Glomerular visceral epithelial cell (primary cell): ENCODE measurements around the gene ARID5B.
"Not testable (repeated sequence)": the region's sequence is repeated elsewhere in the genome, so short reads cannot be mapped to it uniquely, and the experiment has no call there.

ENCODE experiments used
- DNase-seq: peaks from one replicate; pipeline ENCODE4 v3.0.0-alpha.2; 2016; ENCODE audit errors: extremely low spot score

Gene ARID5B

DNA sequence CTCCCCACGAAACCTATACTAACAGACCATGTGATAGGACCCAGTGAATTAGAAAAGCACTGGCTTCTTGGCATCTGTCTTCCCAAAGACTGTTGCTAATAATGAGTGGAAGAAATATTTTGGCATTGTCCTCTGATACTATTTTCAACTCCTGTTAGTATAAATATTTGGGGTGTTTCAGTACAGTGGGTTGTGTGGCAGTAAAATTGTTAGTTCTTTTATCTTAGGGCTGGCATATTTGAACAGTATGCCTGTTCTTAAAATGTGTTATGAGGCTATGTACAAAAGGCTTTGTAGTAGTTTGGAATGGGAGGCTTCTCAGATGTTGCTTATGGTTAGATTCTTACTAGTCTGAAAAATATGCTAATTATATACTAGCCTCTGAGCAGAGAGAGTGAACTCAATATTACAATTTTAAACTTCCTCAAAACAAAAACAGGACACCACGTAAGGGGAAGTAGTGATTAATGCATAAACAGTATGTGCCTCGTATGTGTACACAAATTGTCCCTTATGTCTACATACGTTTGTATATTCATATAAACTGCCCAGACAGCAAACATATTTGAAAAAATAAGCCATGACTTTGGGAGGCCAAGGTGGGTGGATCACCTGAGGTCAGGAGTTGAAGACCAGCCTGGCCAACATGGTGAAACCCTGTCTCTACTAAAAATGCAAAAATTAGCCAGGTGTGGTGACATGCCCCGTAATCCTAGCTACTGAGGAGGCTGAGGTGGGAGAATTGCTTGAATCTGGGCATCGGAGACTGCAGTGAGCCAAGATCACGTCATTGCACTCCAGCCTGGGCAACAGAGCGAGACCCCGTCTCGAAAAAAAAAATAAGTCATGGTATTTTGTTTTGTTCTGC, 115.4 kb downstream of the ARID5B start:
- DNase-seq, result no peak

DNA sequence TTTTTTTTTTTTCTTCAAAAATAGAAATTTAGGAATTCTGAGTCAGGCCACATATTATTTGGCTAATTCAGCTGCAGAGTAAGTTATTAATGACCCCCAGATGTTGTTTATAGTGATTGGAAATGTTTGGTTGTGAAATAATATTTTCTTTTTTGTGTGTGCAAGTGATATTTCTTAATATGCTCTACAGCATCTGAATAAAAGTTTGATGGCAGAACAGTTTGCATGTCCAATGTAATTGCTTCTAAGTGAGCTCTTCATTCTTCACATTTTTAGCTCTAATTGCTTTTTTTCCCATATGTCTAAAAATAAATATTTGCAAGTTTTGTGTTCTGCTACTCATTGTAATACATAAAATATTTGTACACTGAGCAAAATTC, 116.0 kb downstream of the ARID5B start:
- DNase-seq, result no peak

DNA sequence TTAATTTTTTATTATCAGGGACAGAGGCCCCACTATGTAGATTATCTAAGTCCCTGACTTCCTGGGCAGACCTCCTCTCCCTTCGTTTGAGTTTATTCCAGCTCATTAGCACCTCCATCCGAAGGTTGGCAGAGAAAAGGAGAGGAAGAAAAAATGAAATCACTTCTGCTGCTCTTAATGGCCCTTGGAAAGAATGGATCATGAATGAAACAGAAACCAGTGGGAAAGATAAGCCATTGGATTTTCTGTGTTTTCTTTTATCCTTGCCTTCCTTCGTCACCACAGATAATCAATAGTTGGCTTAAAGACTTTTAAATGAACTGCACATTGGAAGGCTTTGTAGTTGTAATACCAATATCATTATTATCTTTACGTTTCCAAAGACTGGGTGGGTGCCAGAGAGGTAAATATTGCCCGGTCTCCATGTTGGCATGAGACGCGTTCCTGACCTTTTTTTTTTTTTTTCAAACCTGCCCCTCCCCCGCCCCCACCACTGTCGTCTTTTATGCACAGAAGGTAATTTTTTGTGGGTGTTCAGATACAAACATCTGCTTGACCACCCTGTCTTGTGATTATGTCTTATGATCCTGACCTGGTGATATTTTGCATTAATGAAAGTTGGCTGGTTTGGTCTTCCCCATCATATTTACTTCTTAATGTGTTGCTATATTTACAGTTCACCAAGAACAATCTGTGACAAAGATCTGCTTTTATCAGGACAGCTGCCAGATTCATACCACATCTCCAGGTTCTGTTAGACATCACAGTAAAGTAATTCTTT, 116.8 kb downstream of the ARID5B start:
- DNase-seq, result no peak

DNA sequence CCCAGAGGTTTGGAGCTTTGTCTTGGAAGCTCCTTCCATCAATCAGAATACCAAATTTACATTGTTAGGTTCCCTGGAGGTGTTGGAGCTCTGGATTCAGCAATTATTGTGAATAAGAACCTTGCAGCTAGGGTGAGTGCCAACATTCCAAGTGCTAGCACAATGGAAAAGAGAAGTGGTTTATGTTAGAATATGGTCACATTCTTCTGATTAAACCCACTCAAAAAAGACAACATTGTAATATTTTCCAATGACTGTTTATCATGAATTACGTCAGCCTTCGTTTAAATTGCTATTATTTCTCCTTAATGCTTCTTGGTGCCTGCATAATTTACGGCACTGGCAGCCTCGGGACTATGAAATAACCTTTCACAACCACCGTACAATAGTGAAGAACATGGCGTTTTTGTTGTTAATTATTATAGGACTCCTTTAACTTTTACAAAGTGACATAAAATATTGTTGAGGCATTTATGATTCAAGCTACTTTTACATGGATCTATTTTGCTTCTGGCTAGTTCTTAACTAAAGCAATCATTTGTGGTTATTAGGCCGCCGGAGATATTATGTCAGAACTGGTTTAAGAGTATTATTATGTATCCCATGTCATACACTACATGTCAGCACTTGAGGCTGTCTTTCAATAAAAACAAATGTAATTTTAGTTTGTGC, 117.7 kb downstream of the ARID5B start:
- no peak for DNase-seq

DNA sequence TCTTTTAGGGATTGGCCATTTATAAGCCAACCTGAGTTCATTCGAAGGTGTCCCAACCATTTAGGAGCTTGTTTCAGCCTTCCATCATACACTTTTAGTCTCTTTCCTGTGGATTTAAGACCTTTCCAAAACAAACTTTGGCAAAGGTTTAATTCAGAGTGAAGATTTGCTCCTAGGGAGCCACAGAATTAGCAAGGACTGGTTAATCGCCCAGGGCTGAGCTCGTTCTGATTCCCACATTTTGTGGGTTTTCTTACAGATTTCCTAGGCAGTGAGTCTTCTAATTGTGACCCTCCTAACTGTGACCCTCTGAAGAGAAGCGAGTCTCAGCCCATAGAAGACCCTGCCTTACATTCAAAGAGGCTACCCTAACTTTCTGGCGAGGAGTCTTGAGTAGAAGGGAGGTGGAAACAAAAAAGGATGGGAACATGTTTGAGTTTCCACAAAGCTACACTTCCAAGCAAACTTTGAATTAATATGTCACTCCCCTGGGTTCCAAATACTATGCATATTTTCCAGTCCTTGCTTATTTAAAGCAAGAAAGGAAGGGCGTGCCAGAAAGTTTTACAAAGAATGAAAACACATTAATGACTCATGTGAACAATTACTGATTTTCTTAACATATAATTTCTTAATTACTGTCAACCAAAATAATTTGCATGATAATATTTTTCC, 118.3 kb downstream of the ARID5B start:
- no peak for DNase-seq

DNA sequence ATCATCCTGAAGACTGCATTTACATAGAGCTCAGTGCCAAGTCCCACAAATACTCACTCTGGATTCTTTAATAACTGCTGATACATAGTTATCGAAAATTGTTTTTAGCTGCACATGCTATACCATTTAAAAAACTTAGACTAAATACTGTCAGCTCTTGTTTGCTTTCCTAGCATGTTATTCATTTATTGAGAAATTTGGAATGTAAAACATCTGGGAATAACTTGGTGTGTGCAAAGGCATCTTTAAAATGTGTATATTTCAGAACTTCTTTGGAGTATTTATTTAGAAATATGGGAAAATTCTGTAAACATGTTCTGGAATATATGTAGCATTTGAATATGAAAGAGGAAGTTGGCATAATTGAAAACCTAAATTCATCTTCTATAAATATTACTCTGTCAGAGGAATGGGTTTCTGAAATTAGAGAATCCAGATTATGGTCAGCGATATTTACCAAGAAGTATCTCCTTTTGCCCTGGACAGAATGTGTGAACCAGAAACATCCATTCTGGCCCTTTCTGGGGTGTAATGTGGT, 119.7 kb downstream of the ARID5B start:
- DNase-seq, result no peak

DNA sequence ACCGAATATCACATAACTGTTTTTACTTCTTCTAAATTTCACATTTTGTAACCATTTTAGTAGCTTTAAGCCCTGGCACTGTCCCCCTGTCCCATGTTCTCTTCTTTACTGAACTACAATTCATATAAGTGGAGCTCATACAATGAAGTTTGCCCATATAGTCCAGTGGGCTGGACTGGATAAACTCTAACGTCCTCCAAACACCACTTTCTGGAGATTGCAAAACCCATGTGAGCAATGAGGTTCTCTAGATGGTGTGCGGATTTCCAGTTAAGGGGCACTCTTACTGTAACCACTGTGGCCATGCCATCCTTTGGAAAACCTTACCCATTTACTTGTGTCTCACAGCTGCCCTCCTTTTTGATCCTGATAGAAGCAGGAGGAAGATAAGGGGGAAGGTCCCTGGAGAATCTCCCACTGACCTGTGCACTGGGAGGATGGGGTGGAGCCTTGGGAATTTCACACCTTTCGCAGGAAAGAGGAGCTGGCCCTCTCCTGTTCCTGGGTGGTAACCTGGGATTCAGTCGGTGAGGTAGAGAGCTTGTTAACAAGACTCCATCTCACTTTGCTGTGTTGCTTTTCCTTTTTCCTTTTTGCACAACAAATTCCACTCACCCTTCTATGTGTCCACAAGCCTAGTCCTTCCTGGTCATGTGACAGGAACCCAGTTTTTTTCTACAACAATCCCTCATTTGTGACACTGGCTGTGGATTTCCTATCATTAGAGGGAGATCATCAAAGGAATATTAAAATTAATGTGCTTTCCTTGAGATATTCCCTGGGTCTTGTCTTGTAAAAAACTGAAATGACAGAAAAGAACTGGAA, 120.7 kb downstream of the ARID5B start:
- DNase-seq, result no peak

DNA sequence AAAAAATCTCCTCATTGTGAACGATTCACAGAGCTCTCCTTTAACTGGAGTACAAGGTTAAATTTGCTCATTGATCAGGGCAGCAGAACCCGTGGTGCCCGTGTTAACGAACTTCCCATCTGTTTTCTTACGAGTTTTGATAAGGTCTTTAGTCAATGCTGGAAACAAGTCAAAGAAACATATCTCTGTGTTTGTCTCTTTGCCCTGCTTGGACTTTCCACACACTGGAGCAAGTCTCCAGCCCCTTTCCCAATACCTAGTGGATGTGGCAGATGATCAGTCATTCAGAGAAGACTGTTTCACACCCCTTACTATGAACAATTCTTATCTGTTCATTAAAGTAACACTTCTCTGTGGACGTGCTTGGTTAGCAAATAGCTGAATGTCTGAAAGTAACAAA, 121.3 kb downstream of the ARID5B start:
- no peak for DNase-seq

DNA sequence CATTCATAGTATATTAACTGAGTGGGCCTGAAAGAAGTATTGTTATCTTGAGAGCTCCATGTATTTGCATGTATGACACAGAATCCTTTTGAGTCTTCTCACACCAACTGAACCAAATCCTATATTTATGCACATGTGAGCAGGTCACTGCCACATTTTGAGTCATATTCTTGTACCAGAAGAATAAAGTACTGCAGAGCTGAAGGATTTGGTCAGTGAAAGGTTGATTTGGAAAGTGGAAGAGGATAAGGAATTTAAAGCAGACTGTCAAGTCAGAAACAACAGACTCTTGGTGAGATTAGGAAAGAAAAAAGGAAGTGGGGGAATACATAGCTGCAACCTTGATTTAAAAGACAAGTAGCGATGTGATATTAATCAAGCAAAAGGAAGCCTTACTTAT, 121.8 kb downstream of the ARID5B start:
- DNase-seq, result no peak

DNA sequence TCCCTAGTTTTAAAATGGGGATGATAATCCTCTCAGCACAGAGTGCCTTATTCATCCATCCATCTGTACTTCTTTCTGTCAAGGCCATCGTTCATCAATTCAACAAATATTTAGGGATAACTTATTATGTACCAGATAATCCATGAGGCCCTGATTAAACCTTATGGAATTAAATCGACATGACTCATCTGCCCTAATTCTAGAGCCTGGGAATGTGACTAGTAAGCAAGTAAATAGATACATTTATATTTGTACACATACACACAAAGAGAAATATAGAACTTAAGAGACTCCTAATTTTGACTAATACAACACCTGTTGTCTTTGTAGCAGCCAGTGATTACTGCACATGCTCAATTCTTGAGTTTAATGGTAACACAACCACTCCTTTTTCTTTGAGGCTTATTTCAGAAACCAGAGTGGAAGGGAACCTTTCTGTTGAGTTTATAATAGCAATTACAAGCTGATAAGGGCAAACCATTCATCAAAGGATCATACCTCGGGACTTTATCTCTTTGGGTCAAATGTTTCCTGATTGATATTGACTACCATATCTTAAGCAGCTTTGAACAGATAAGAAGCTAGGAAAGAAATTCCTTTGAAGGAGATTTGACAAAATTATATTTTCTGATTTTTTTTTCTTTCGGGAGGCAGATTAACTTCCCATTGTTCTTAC, 122.7 kb downstream of the ARID5B start:
- DNase-seq, result no peak

DNA sequence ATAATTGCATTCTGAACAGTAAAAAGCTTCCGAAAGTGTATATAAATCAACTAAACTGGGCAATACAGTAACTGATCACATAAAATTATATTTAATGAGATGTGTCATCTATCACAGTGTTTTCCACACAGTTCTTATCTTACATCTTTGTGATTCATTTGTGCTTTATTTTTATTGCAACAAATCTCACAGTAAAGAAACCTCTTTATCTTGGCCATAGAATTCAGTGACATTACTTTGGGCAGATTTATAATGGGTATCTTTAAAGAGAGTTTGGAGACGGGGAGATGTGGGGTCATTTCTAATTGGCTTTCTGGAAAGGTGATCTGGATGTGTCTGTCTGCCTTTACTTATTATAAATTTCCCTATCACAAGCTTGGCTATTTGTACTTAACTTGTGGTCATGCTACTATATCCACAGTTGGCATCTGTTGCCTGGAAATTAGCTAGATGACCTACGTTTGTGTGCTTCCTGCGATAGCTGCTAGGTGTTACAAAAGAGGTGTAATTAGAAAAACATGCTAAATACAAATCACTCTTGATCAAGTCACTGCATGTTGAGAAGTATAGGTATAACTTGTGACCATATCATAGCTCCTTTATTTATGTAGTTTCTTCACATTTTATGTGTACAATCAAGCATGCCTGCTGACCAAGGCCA, 123.8 kb downstream of the ARID5B start:
- DNase-seq, result no peak

DNA sequence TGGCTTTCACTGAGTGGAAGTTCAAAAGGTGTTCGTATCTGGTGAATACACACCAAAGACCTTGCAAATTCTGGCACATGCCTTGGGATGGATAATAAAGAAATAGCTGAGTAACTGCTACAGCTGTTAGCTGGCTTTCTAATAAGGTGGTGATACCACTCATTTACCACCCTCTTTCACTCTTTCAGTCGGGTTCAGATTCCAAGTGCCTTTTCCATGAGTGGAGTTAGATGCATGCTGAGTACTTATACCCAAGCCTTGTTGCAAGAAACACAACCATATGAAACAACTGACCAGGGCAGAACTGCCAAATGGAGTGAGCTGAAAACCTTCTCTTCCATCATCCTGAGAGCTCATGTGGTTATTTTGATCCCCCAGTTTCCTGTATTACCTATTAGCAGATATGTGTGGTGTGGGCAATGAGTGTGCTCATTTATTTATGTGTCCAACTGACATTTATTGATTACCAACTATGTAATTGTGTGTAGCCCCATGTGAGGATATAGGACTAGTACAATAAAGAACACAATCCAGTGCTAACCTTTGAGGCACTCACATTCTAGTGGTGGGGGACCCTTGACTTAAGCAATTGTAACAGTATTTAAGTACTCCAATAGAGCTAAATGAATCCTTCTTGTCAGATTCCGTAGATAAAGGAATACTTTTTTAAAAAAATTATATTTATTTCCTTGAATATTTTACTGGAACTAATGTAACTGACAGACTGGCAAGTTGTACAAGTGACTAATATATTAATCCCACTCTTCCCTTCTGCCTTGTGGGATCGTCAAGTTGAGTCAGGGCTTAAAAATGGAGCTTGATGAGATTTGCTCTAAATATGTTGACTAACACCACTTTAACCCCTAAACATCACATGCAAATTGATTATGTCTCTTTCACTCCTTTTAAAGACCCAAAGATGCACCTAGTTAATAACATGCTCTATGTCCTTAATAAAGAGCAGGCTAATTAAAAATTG, 124.7 kb downstream of the ARID5B start:
- no peak for DNase-seq

DNA sequence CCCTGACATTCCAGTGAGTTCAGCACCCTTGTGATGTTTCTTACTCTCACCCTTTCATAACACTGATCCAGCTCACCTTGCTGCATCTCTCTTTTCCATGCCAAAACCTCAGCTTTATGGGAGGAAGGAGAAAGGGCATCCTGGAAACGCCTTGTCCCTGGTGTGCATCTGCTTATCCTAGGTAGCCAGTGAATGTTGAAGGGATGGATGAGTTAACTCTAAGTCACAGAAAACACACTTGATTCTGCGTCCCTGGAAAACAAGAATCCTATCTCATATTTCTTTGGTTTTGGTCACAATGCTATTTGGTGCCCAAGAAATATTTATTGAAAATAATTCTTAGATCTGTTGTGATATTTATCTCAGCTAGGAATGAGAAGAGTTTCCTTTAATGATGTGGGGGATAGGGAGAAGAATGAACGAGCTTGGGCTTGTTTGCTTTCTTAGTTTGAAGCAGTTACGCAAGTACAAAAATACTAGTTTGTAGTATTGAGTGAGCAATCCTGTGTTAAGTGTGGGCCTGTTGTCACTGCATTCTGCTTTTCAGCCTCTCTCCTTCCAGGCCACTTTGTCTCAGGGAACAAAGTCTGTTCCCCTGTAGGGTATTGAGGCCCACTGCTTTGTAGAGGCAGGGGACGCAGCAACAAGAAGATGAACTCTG, 126.5 kb downstream of the ARID5B start:
- DNase-seq, result no peak

DNA sequence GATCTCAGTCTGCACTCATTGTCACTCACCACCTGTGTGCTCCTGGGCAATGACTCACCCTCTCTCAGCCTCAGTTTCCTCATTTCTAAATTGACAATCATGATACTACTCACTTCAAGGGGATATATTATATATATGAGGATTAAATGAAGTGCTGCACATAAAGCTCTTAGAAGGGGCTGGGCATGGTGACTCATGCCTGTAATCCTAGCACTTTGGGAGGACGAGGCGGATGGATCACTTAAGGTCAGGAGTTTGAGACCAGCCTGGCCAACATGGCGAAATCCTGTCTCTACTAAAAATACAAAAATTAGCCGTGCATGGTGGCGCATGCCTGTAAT, 127.0 kb downstream of the ARID5B start:
- not testable (repeated sequence) for DNase-seq

DNA sequence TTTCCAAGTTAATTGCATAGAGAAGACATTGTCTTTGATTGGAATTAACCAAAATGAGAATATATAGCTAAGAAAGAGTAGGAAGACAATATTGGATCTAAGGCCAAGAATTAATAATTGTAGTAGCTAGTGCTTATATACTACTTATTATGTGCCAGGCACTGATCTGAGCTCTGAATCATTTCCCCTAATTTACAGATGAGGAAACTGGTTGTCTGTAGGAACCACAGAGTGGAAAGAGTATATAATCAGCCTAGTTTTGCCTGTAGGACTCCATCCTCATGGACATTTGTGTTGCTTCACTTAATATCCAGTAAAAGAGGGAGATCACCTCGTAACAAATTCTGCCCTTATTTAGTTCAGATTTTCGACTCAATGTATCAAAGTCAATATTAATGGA, 127.9 kb downstream of the ARID5B start:
- DNase-seq, result no peak

DNA sequence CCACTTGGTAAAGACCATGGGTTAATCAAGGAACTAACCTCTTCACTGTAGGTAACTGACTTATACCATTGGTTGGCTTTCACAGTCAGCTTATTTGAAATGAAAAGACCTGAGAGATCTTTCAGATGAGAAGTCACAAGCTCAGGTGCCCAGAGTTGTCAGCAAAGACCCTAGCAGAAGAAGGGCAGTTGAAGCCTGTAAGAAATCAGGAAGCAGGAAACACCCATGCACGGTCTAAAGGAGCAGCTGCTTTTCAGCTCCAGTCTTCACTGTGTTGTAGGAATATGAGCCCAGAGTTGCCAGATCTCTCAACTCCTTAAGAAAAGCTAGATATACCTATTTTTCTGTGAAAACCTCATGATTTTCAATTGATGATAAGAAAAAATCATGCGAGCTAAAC, 130.0 kb downstream of the ARID5B start:
- no peak for DNase-seq

DNA sequence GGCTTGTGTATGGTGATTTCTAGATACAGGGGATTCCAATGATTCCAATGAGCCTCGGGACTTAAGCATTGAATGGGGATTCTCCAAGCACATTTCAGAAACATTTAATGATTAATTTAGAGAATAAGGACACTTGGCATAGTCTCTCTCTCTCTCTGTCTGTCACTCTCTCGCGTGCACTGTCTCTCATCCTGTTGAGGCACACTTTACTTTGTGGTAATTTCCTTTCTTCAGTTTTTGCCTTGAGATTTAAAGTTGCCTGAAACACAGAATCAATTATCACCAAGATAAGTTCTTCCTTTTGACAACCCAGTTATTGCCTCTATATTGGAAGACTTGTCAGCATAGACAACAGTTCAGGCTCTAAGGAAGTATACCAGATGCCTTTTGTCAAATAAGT, 131.6 kb downstream of the ARID5B start:
- no peak for DNase-seq

DNA sequence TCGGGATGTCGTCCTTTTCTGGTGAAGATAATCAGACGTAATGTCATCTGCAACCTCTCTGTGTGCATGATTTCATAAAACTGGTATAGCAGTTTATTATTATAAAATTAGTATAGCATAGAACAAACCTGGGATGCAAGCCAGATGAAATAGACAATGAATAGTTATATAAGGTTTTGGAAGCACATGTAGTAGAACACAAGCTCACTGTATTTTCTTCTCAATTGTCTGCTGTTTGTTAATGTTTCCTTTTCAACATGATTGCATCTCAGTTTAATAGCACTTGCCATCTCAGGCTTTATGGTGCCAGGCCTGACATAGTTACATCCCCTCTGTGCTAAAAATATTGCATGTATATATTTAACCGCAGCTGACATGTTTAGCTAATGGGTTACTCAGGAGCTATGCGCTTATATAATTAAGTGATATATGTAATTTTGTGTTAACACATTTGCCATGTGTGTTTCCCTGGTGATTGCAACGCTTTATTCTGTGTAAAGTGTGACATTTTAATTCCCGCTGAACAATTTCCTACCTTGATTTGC, 132.7 kb downstream of the ARID5B start:
- DNase-seq, result no peak
